NCI-H2227 (cell line): ENCODE data around the gene PNPLA2.

Source experiments
- DNase-seq: peaks from one replicate; lab custom pipeline; 2025; ENCODE audit not compliant: unreplicated experiment; lab: John Stamatoyannopoulos, UW

The PNPLA2 gene

GRCh38 chr11:855796-856195 is 37.1 kb downstream of the PNPLA2 start:
- DNase-seq = no peak

- peak; percentile 70 for DNase-seq
These were observed 37.7 kb downstream of the PNPLA2 start for GRCh38 chr11:856397-856796.

GRCh38 chr11:858053-858761 is 39.5 kb downstream of the PNPLA2 start:
- no peak for DNase-seq

- no peak for DNase-seq
These were observed 40.1 kb downstream of the PNPLA2 start for GRCh38 chr11:858762-859339.

GRCh38 chr11:859394-860131 is 40.8 kb downstream of the PNPLA2 start:
- peak; percentile 92 for DNase-seq

GRCh38 chr11:860234-861104 is 41.8 kb downstream of the PNPLA2 start:
- no peak for DNase-seq

- DNase-seq = no peak
These were observed 42.4 kb downstream of the PNPLA2 start for GRCh38 chr11:861105-861479.

GRCh38 chr11:862081-862661 is 43.5 kb downstream of the PNPLA2 start:
- no peak for DNase-seq

GRCh38 chr11:862696-863022 is 43.9 kb downstream of the PNPLA2 start:
- DNase-seq = no peak

- no peak for DNase-seq
These were observed 44.6 kb downstream of the PNPLA2 start for GRCh38 chr11:863023-863909.

GRCh38 chr11:863910-864827 is 45.5 kb downstream of the PNPLA2 start:
- DNase-seq = no peak

GRCh38 chr11:864898-865297 is 46.2 kb downstream of the PNPLA2 start:
- DNase-seq = no peak

- no peak for DNase-seq
These were observed 47.0 kb downstream of the PNPLA2 start for GRCh38 chr11:865462-866430.

GRCh38 chr11:866481-866880 is 47.8 kb downstream of the PNPLA2 start:
- DNase-seq = no peak

- no peak for DNase-seq
These were observed 49.2 kb downstream of the PNPLA2 start for GRCh38 chr11:867856-868358.

GRCh38 chr11:868394-868793 is 49.7 kb downstream of the PNPLA2 start:
- no peak for DNase-seq

GRCh38 chr11:868802-869201 is 50.1 kb downstream of the PNPLA2 start:
- DNase-seq = no peak
